ENCODE data around the gene NCSTN.

- TF ChIP-seq CTCF (conservative IDR thresholded peaks at IDR 0.05; ENCODE audit: low read depth, low read length) = no peak
- TF ChIP-seq EZH2 (IDR thresholded peaks at IDR 0.05; ENCODE audit: borderline replicate concordance, low read depth, low read length, poor library complexity, severe bottlenecking) = no peak
These were observed 34.6 kb upstream of the NCSTN start for GRCh38 chr1:160308451-160309184.
